Activated CD8-positive, alpha-beta T cell treated with anti-CD3 and anti-CD28 coated beads for 36 hours (primary cell): ENCODE results near the gene PRDM2. TPM values are rescaled to one million over a fixed set of nuclear protein-coding genes. Genes with fewer than 3 reads are reported as not detected.

ENCODE experiments used
- ATAC-seq: fragments of 200-7000 bp; cut with Tn5 transposase; one replicate; pipeline ENCODE4 v1.10.0; 2021; ENCODE audit warnings: mild to moderate bottlenecking, moderate library complexity
- CTCF ChIA-PET: fragments of 350-600 bp; sonication (Branson Sonifier 250); formaldehyde crosslinking; loops from one replicate; lab custom pipeline; 2021; ENCODE audit warnings: antibody characterized with exemption; lab: Charles Lee
- POLR2A ChIA-PET: fragments of 350-600 bp; sonication (Branson Sonifier 250); formaldehyde crosslinking; loops from one replicate; lab custom pipeline; 2021; ENCODE audit warnings: antibody characterized with exemption; lab: Charles Lee
- DNase-seq: peaks from one replicate; pipeline ENCODE4 v3.0.0-alpha.2; 2020
- H3K27ac Mint-ChIP-seq: one replicate; pipeline ENCODE4 v1.8.0; 2021; ENCODE audit warnings: mild to moderate bottlenecking, mixed read lengths
- H3K27me3 Mint-ChIP-seq: one replicate; pipeline ENCODE4 v1.8.0; 2021; ENCODE audit warnings: mixed read lengths
- H3K36me3 Mint-ChIP-seq: one replicate; pipeline ENCODE4 v1.8.0; 2021; ENCODE audit warnings: low read depth, mixed read lengths
- H3K4me1 Mint-ChIP-seq: one replicate; pipeline ENCODE4 v1.8.0; 2021; ENCODE audit warnings: low read depth, mixed read lengths
- H3K4me3 Mint-ChIP-seq: one replicate; pipeline ENCODE4 v1.8.0; 2021; ENCODE audit warnings: mild to moderate bottlenecking, moderate library complexity, mixed read lengths
- H3K9me3 Mint-ChIP-seq: one replicate; pipeline ENCODE4 v1.8.0; 2021; ENCODE audit warnings: mixed read lengths
- CTCF ChIP-seq: fragments of 200-600 bp; IDR thresholded peaks from one replicate; pipeline ENCODE4 v1.8.0; 2022; ENCODE audit warnings: antibody characterized with exemption, mild to moderate bottlenecking
- intact Hi-C: fragments of 100-400 bp; cut with micrococcal nuclease; formaldehyde crosslinking; loops from one replicate; pipeline ENCODE4 v1.10.0; 2022
- total RNA-seq, 2 experiments: library from RNA; stranded (reverse); gene quantifications; one replicate each; pipeline ENCODE4 v1.2.3, GENCODE V29; 2021

The PRDM2 gene
- total RNA-seq, 2 experiments from 2014 or later = 41.2 to 43.6 TPM

- peak overlapping the region; percentile 56 for H3K27ac Mint-ChIP-seq
- ChIA-PET POLR2A (no interaction called here), CTCF (interaction anchor here (0.7 to 1.6 kb wide), 4 partner anchors 33 to 92 kb away, joined by 3 to 6 read pairs (median 4); no protein-coding TSS in a partner anchor)
- peaks cover 43% of the 10 kb centered on the region for H3K36me3 Mint-ChIP-seq
- peaks cover 77% of the 10 kb centered on the region for H3K4me1 Mint-ChIP-seq
- H3K27me3 Mint-ChIP-seq = no peaks in the 10 kb centered on the region
- no peaks in the 10 kb centered on the region for H3K9me3 Mint-ChIP-seq
- ATAC-seq (no peak), DNase-seq (no peak)
- TF ChIP-seq CTCF = no peak
- intact Hi-C loops = loop anchor here (10.0 kb wide), 1 partner anchor 53 kb away; the partner anchor contains the start of gene PRDM2
- no peak overlapping the region for H3K4me3 Mint-ChIP-seq
Measured at GRCh38 chr1:13757693-13758092, 57.7 kb downstream of the PRDM2 start.

- intact Hi-C loops = loop anchor here (10.0 kb wide), 1 partner anchor 54 kb away; the partner anchor contains the start of gene PRDM2
- peak overlapping the region; percentile 73 for H3K27ac Mint-ChIP-seq
- CTCF ChIA-PET = no interaction called here
Measured at GRCh38 chr1:13759072-13759471, 59.1 kb downstream of the PRDM2 start.

GRCh38 chr1:13760340-13760739, 60.4 kb downstream of the PRDM2 start:
- CTCF ChIA-PET = interaction anchor here (0.9 to 1.5 kb wide), 6 partner anchors 9 to 73 kb away, joined by 3 to 5 read pairs (median 3); no protein-coding TSS in a partner anchor
- ATAC-seq (no peak), DNase-seq (no peak)
- no peaks in the 10 kb centered on the region for H3K27me3 Mint-ChIP-seq
- TF ChIP-seq CTCF = no peak
- H3K36me3 Mint-ChIP-seq = peaks cover 27% of the 10 kb centered on the region
- H3K9me3 Mint-ChIP-seq = no peaks in the 10 kb centered on the region
- peak overlapping the region; percentile 58 for H3K27ac Mint-ChIP-seq
- peaks cover 77% of the 10 kb centered on the region for H3K4me1 Mint-ChIP-seq
- intact Hi-C loops = no loop called here
- no peak overlapping the region for H3K4me3 Mint-ChIP-seq
- POLR2A ChIA-PET = interaction anchor here (0.6 to 2.9 kb wide), 3 partner anchors 9 to 37 kb away, joined by 3 to 9 read pairs (median 4); no protein-coding TSS in a partner anchor

More at GRCh38 chr1:13759072-13759471, 59.1 kb downstream of the PRDM2 start:
- Mint-ChIP-seq H3K36me3 (peaks cover 33% of the 10 kb centered on the region), H3K9me3 (no peaks in the 10 kb centered on the region), H3K4me3 (no peak overlapping the region), H3K27me3 (no peaks in the 10 kb centered on the region), H3K4me1 (peaks cover 76% of the 10 kb centered on the region)
- no peak for ATAC-seq
- POLR2A ChIA-PET = no interaction called here
- peak; percentile 19 for TF ChIP-seq CTCF
- no peak for DNase-seq

GRCh38 chr1:13760921-13761320, 60.9 kb downstream of the PRDM2 start:
- peaks cover 80% of the 10 kb centered on the region for H3K4me1 Mint-ChIP-seq
- H3K4me3 Mint-ChIP-seq = no peak overlapping the region
- ChIA-PET CTCF (interaction anchor here (0.7 to 1.5 kb wide), 7 partner anchors 10 to 73 kb away, joined by 3 to 5 read pairs (median 3); no protein-coding TSS in a partner anchor), POLR2A (interaction anchor here (0.6 to 2.9 kb wide), 4 partner anchors 10 to 36 kb away, joined by 3 to 9 read pairs (median 5); no protein-coding TSS in a partner anchor)
- peak overlapping the region; percentile 18 for H3K27ac Mint-ChIP-seq
- ATAC-seq = no peak
- DNase-seq = no peak
- H3K36me3 Mint-ChIP-seq = peaks cover 27% of the 10 kb centered on the region
- H3K9me3 Mint-ChIP-seq = no peaks in the 10 kb centered on the region
- intact Hi-C loops = no loop called here
- TF ChIP-seq CTCF = no peak
- no peaks in the 10 kb centered on the region for H3K27me3 Mint-ChIP-seq

GRCh38 chr1:13761883-13762282, 61.9 kb downstream of the PRDM2 start:
- CTCF ChIA-PET = interaction anchor here (1.0 kb wide), 1 partner anchor 52 kb away, joined by 4 read pairs; no protein-coding TSS in a partner anchor
- Mint-ChIP-seq H3K27ac (no peak overlapping the region), H3K36me3 (peaks cover 28% of the 10 kb centered on the region), H3K9me3 (no peaks in the 10 kb centered on the region), H3K27me3 (no peaks in the 10 kb centered on the region), H3K4me3 (no peak overlapping the region), H3K4me1 (peaks cover 81% of the 10 kb centered on the region)
- DNase-seq (no peak), ATAC-seq (no peak)
- POLR2A ChIA-PET = interaction anchor here (1.0 to 2.9 kb wide), 2 partner anchors 8 to 13 kb away, joined by 4 to 9 read pairs; no protein-coding TSS in a partner anchor
- no peak for TF ChIP-seq CTCF
- intact Hi-C loops = no loop called here
